Coronary artery (tissue), 2 donors: Measurements from ENCODE around the gene KIAA1755.
A peak's percentile ranks its signal among the peaks of the same experiment; 100 is the strongest.

Source experiments
- DNase-seq: peaks from one replicate; pipeline ENCODE4 v3.0.0-alpha.2; 2017; ENCODE audit warnings: low spot score
- H3K27ac ChIP-seq, 2 donors: fragments of 200-600 bp; sonication (generic); one replicate each; pipeline ENCODE4 v1.5.1; 2016 to 2019
- H3K4me3 ChIP-seq: fragments of 200-600 bp; sonication (generic); 2 replicates; pipeline ENCODE4 v1.5.1; 2016; ENCODE audit warnings: mild to moderate bottlenecking, moderate library complexity
- CTCF ChIP-seq: fragments of 200-600 bp; sonication (generic); IDR thresholded peaks from one replicate; pipeline ENCODE4 v1.5.1; 2019; ENCODE audit warnings: antibody characterized with exemption

Gene KIAA1755

GRCh38 chr20:38270869-38271605, 10.5 kb upstream of the KIAA1755 start:
- DNase-seq: peak; percentile 83
- TF ChIP-seq CTCF: no peak
- H3K27ac ChIP-seq: peak overlapping the region; percentile 32 to 81
- peak overlapping the region; percentile 27 for H3K4me3 ChIP-seq

GRCh38 chr20:38269715-38270114, 9.2 kb upstream of the KIAA1755 start:
- Histone ChIP-seq H3K4me3 (no peak overlapping the region), H3K27ac (no peak overlapping the region)
- DNase-seq: no peak
- no peak for TF ChIP-seq CTCF

- H3K27ac ChIP-seq: no peak overlapping the region
Measured at GRCh38 chr20:38269040-38269439, 8.5 kb upstream of the KIAA1755 start.

GRCh38 chr20:38267901-38268514, 7.5 kb upstream of the KIAA1755 start:
- DNase-seq: no peak
- no peak for TF ChIP-seq CTCF

More at GRCh38 chr20:38269040-38269439, 8.5 kb upstream of the KIAA1755 start:
- no peak for DNase-seq
- no peak overlapping the region for H3K4me3 ChIP-seq
- TF ChIP-seq CTCF: no peak

GRCh38 chr20:38267296-38267695, 6.8 kb upstream of the KIAA1755 start:
- DNase-seq: no peak
- H3K4me3 ChIP-seq: no peak overlapping the region
- H3K27ac ChIP-seq: no peak overlapping the region
- no peak for TF ChIP-seq CTCF

More at GRCh38 chr20:38267901-38268514, 7.5 kb upstream of the KIAA1755 start:
- Histone ChIP-seq H3K4me3 (no peak overlapping the region), H3K27ac (no peak overlapping the region)

- no peak for TF ChIP-seq CTCF
- Histone ChIP-seq H3K27ac (no peak overlapping the region), H3K4me3 (no peak overlapping the region)
- DNase-seq: no peak
Measured at GRCh38 chr20:38266426-38266825, 5.9 kb upstream of the KIAA1755 start.

GRCh38 chr20:38262931-38263330, 2.4 kb upstream of the KIAA1755 start:
- DNase-seq: no peak
- H3K27ac ChIP-seq: no peak overlapping the region
- no peak for TF ChIP-seq CTCF
- no peak overlapping the region for H3K4me3 ChIP-seq
